GM12873 (cell line): ENCODE measurements around the gene RRAGA.

Source experiments
- CTCF ChIP-seq: IDR thresholded peaks from 2 replicates; pipeline ENCODE4 v1.5.1; 2012; ENCODE audit warnings: low read depth, mild to moderate bottlenecking, moderate library complexity, low read length, control low read depth; ENCODE audit not compliant: insufficient read depth; ENCODE audit errors: missing control alignments

The RRAGA gene

GRCh38 chr9:19023078-19023477 lies 26.1 kb upstream of the RRAGA start:
- TF ChIP-seq CTCF = no peak

- no peak for TF ChIP-seq CTCF
Observed at GRCh38 chr9:19026375-19026774, 22.9 kb upstream of the RRAGA start.

- TF ChIP-seq CTCF = no peak
Observed at GRCh38 chr9:19027825-19028224, 21.4 kb upstream of the RRAGA start.

GRCh38 chr9:19028835-19029451 lies 20.3 kb upstream of the RRAGA start:
- peak; percentile 66 for TF ChIP-seq CTCF

- TF ChIP-seq CTCF = no peak
Observed at GRCh38 chr9:19030899-19031298, 18.3 kb upstream of the RRAGA start.

- no peak for TF ChIP-seq CTCF
Observed at GRCh38 chr9:19032406-19032805, 16.8 kb upstream of the RRAGA start.

- no peak for TF ChIP-seq CTCF
Observed at GRCh38 chr9:19033015-19033414, 16.2 kb upstream of the RRAGA start, which contains the start of gene SAXO1. TSS of gene SAXO1 (minus strand) at chr9:19033209. CDS start at chr9:19032908, 301 bp downstream.
